ENCODE results near the gene GPC3.

DNA sequence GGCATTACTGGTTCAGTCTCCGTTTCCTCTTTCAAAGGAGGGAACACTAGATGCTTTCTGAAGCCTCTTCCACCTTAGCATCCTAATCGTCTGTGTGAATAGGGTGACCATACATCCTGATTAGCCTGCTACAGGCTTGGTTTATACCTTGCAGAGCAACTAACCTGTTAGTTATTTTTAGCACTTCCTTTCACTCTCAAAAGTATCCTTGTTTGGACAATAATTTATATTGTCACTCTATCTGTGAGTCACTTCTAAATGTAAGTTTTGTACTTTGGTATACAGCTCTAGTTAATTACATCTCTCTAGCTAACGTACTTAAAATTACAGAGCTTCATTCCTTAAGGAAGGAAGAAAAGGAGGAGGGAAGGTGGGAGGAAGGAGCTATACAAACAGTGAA lies 174.5 kb downstream of the GPC3 start:
- TF ChIP-seq, protein P1, sequence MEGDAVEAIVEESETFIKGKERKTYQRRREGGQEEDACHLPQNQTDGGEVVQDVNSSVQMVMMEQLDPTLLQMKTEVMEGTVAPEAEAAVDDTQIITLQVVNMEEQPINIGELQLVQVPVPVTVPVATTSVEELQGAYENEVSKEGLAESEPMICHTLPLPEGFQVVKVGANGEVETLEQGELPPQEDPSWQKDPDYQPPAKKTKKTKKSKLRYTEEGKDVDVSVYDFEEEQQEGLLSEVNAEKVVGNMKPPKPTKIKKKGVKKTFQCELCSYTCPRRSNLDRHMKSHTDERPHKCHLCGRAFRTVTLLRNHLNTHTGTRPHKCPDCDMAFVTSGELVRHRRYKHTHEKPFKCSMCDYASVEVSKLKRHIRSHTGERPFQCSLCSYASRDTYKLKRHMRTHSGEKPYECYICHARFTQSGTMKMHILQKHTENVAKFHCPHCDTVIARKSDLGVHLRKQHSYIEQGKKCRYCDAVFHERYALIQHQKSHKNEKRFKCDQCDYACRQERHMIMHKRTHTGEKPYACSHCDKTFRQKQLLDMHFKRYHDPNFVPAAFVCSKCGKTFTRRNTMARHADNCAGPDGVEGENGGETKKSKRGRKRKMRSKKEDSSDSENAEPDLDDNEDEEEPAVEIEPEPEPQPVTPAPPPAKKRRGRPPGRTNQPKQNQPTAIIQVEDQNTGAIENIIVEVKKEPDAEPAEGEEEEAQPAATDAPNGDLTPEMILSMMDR (IDR thresholded peaks at IDR 0.05): no peak
- TF ChIP-seq POLR2A (IDR thresholded peaks at IDR 0.05) (no peak), POLR2AphosphoS5 (IDR thresholded peaks at IDR 0.05) (no peak)
